ENCODE results near the gene PRTN3.
"Not testable (repeated sequence)": the region's sequence is repeated elsewhere in the genome, so short reads cannot be mapped to it uniquely, and the experiment has no call there.

Gene PRTN3

GRCh38 chr19:814152-815078, 26.4 kb upstream of the PRTN3 start:
- DNase-seq (ENCODE audit: low read depth, low spot score), result no peak

GRCh38 chr19:815079-815774, 25.6 kb upstream of the PRTN3 start:
- DNase-seq (ENCODE audit: low read depth, low spot score), result no peak
- no peak overlapping the region for H3K27ac ChIP-seq

More at GRCh38 chr19:814152-815078, 26.4 kb upstream of the PRTN3 start:
- H3K27ac ChIP-seq, result no peak overlapping the region

GRCh38 chr19:815775-816499, 24.9 kb upstream of the PRTN3 start:
- H3K27ac ChIP-seq, result no peak overlapping the region
- DNase-seq (ENCODE audit: low read depth, low spot score), result no peak

- DNase-seq (ENCODE audit: low read depth, low spot score), result no peak
- H3K27ac ChIP-seq, result no peak overlapping the region
Observed at GRCh38 chr19:816500-816857, 24.3 kb upstream of the PRTN3 start.

GRCh38 chr19:820212-820611, 20.6 kb upstream of the PRTN3 start:
- H3K27ac ChIP-seq; DNase-seq (ENCODE audit: low read depth, low spot score): not testable (repeated sequence)

GRCh38 chr19:821231-821824, 19.5 kb upstream of the PRTN3 start:
- no peak for DNase-seq (ENCODE audit: low read depth, low spot score)
- H3K27ac ChIP-seq, result no peak overlapping the region

GRCh38 chr19:821825-822503, 18.8 kb upstream of the PRTN3 start, which contains the start of gene PLPPR3:
Gene PLPPR3 (minus strand): TSS chr19:821955. CDS start chr19:821559, 396 bp downstream.
- DNase-seq (ENCODE audit: low read depth, low spot score), result no peak
- no peak within 1 kb of the TSS for H3K27ac ChIP-seq

GRCh38 chr19:823565-824121, 17.2 kb upstream of the PRTN3 start:
- DNase-seq (ENCODE audit: low read depth, low spot score), result no peak
- H3K27ac ChIP-seq, result no peak overlapping the region

- DNase-seq (ENCODE audit: low read depth, low spot score), result no peak
- no peak overlapping the region for H3K27ac ChIP-seq
Observed at GRCh38 chr19:824885-825284, 15.9 kb upstream of the PRTN3 start.

GRCh38 chr19:825897-826644, 14.7 kb upstream of the PRTN3 start:
- H3K27ac ChIP-seq, result no peak overlapping the region
- DNase-seq (ENCODE audit: low read depth, low spot score), result no peak

- no peak overlapping the region for H3K27ac ChIP-seq
- no peak for DNase-seq (ENCODE audit: low read depth, low spot score)
Observed at GRCh38 chr19:827314-827709, 13.5 kb upstream of the PRTN3 start.

- DNase-seq (ENCODE audit: low read depth, low spot score), result no peak
- H3K27ac ChIP-seq, result no peak within 1 kb of the TSS
Observed at GRCh38 chr19:827710-828321, 13.0 kb upstream of the PRTN3 start, which contains the start of gene AZU1. Gene AZU1 (plus strand): TSS chr19:827837. CDS start chr19:827847, 10 bp downstream.

- no peak for DNase-seq (ENCODE audit: low read depth, low spot score)
- H3K27ac ChIP-seq, result no peak overlapping the region
Observed at GRCh38 chr19:829129-829758, 11.6 kb upstream of the PRTN3 start.

GRCh38 chr19:831407-832369, 9.1 kb upstream of the PRTN3 start:
- DNase-seq (ENCODE audit: low read depth, low spot score), result no peak
- no peak overlapping the region for H3K27ac ChIP-seq

- H3K27ac ChIP-seq, result no peak overlapping the region
Observed at GRCh38 chr19:834216-834615, 6.6 kb upstream of the PRTN3 start.

GRCh38 chr19:835210-835810, 5.5 kb upstream of the PRTN3 start:
- no peak overlapping the region for H3K27ac ChIP-seq
- no peak for DNase-seq (ENCODE audit: low read depth, low spot score)

More at GRCh38 chr19:834216-834615, 6.6 kb upstream of the PRTN3 start:
- DNase-seq (ENCODE audit: low read depth, low spot score), result no peak

All from epithelial cell of prostate (primary cell).